ENCODE measurements around the gene ABCC8.

The ABCC8 gene

GRCh38 chr11:17423533-17424310 is 52.9 kb downstream of the ABCC8 start:
- no peak for DNase-seq

- DNase-seq: no peak
Measured at GRCh38 chr11:17421781-17422180, 54.9 kb downstream of the ABCC8 start.

- DNase-seq: no peak
Measured at GRCh38 chr11:17418444-17419081, 58.1 kb downstream of the ABCC8 start.

GRCh38 chr11:17416492-17416891 is 60.2 kb downstream of the ABCC8 start:
- no peak for DNase-seq

GRCh38 chr11:17415523-17416104 is 61.0 kb downstream of the ABCC8 start:
- DNase-seq: no peak

GRCh38 chr11:17414992-17415391 is 61.7 kb downstream of the ABCC8 start:
- DNase-seq: no peak

GRCh38 chr11:17414317-17414737 is 62.3 kb downstream of the ABCC8 start:
- no peak for DNase-seq

- no peak for DNase-seq
Measured at GRCh38 chr11:17413414-17414316, 63.0 kb downstream of the ABCC8 start.

- DNase-seq: no peak
Measured at GRCh38 chr11:17412488-17413180, 64.0 kb downstream of the ABCC8 start.

- no peak for DNase-seq
Measured at GRCh38 chr11:17411418-17411817, 65.2 kb downstream of the ABCC8 start.

- no peak for DNase-seq
Measured at GRCh38 chr11:17410606-17411379, 65.9 kb downstream of the ABCC8 start.

- no peak for DNase-seq
Measured at GRCh38 chr11:17408641-17409040, 68.0 kb downstream of the ABCC8 start.

GRCh38 chr11:17408026-17408425 is 68.6 kb downstream of the ABCC8 start:
- DNase-seq: no peak

GRCh38 chr11:17407575-17407974 is 69.1 kb downstream of the ABCC8 start:
- no peak for DNase-seq

GRCh38 chr11:17406818-17407149 is 69.9 kb downstream of the ABCC8 start:
- no peak for DNase-seq

GRCh38 chr11:17406082-17406817 is 70.4 kb downstream of the ABCC8 start:
- DNase-seq: no peak

GRCh38 chr11:17405232-17406005 is 71.2 kb downstream of the ABCC8 start:
- DNase-seq: no peak

GRCh38 chr11:17403980-17404759 is 72.5 kb downstream of the ABCC8 start:
- no peak for DNase-seq

GRCh38 chr11:17402486-17402885 is 74.2 kb downstream of the ABCC8 start:
- no peak for DNase-seq
